ENCODE measurements around the gene RETSAT.
"Not testable (repeated sequence)": the region's sequence is repeated elsewhere in the genome, so short reads cannot be mapped to it uniquely, and the experiment has no call there.

RETSAT gene

GRCh38 chr2:85377083-85377482 is 22.8 kb upstream of the RETSAT start:
- TF ChIP-seq CTCF (IDR thresholded peaks at IDR 0.05; ENCODE audit: low read depth, low read length, missing control alignments): no peak

GRCh38 chr2:85376291-85377065 is 22.1 kb upstream of the RETSAT start:
- Histone ChIP-seq H3K27ac (no peak overlapping the region), H3K4me3 (ENCODE audit: low read depth, low read length) (no peak overlapping the region), H3K27me3 (replicated peaks) (no peaks in the 10 kb centered on the region), H3K36me3 (replicated peaks) (peaks cover 19% of the 10 kb centered on the region)
- in situ Hi-C loops (cut with HindIII; ENCODE audit: low pct_ligation_motif_present, low sequenced_read_pairs): no loop called here
- TF ChIP-seq CTCF (IDR thresholded peaks at IDR 0.05; ENCODE audit: low read depth, low read length, missing control alignments): no peak
- no peak for DNase-seq

More at GRCh38 chr2:85377083-85377482, 22.8 kb upstream of the RETSAT start:
- Histone ChIP-seq H3K27me3 (replicated peaks) (no peaks in the 10 kb centered on the region), H3K4me3 (ENCODE audit: low read depth, low read length) (no peak overlapping the region), H3K27ac (no peak overlapping the region), H3K36me3 (replicated peaks) (peaks cover 19% of the 10 kb centered on the region)
- no peak for DNase-seq
- in situ Hi-C loops (cut with HindIII; ENCODE audit: low pct_ligation_motif_present, low sequenced_read_pairs): no loop called here

DNA sequence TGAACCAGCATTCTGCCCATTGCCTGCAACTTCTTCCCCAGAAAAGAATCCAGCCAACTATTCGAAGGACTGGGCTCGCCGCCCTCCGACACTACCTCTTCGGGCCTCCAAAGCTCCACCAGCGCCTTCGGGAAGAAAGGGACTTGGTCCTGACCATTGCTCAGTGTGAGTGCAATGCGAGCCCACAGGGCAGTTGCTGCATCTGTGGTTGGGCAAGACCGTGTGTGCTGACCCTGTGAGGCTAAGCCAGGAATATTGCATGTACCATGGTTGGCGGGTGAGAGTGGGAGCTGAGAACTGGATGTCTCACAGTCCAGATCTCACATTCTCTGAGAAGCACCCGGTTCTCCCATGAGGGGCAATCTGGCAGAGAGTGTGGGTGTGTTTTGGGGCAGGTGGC is 16.7 kb upstream of the RETSAT start:
- Histone ChIP-seq H3K27ac (no peak overlapping the region), H3K27me3 (replicated peaks) (no peaks in the 10 kb centered on the region), H3K4me3 (ENCODE audit: low read depth, low read length) (no peak overlapping the region), H3K36me3 (replicated peaks) (no peaks in the 10 kb centered on the region)
- no peak for DNase-seq
- no peak for TF ChIP-seq CTCF (IDR thresholded peaks at IDR 0.05; ENCODE audit: low read depth, low read length, missing control alignments)
- in situ Hi-C loops (cut with HindIII; ENCODE audit: low pct_ligation_motif_present, low sequenced_read_pairs): no loop called here

DNA sequence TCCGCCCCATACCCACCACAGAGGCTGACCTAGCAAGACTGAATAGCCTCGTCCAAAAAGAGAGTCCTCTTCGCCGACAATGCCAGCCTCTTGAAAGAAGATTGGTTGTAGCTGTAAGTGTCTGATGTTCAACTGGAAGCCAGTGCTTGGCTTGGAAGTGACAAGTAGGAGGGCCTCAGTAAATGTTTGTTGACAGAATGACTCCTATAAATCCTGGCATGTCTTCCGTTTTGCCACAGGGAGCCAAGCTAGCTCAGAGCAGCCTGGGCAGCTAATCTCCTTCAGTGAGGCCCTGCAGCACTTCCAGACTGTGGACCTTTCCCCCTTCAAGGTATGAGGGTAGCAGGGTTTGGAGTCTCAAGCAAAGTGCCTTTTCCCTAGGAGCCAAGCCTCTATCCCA is 15.2 kb upstream of the RETSAT start:
- Histone ChIP-seq H3K36me3 (replicated peaks) (no peaks in the 10 kb centered on the region), H3K27ac (no peak overlapping the region), H3K4me3 (ENCODE audit: low read depth, low read length) (no peak overlapping the region), H3K27me3 (replicated peaks) (no peaks in the 10 kb centered on the region)
- no peak for TF ChIP-seq CTCF (IDR thresholded peaks at IDR 0.05; ENCODE audit: low read depth, low read length, missing control alignments)
- in situ Hi-C loops (cut with HindIII; ENCODE audit: low pct_ligation_motif_present, low sequenced_read_pairs): no loop called here
- no peak for DNase-seq

- Histone ChIP-seq H3K27me3 (replicated peaks) (no peaks in the 10 kb centered on the region), H3K27ac (no peak overlapping the region), H3K36me3 (replicated peaks) (no peaks in the 10 kb centered on the region), H3K4me3 (ENCODE audit: low read depth, low read length) (no peak overlapping the region)
- in situ Hi-C loops (cut with HindIII; ENCODE audit: low pct_ligation_motif_present, low sequenced_read_pairs): no loop called here
- no peak for TF ChIP-seq CTCF (IDR thresholded peaks at IDR 0.05; ENCODE audit: low read depth, low read length, missing control alignments)
- DNase-seq: no peak
These were observed 14.6 kb upstream of the RETSAT start for GRCh38 chr2:85368921-85369320.

- no peaks in the 10 kb centered on the region for H3K27me3 ChIP-seq (replicated peaks)
- no peak overlapping the region for H3K4me3 ChIP-seq (ENCODE audit: low read depth, low read length)
- no peak for TF ChIP-seq CTCF (IDR thresholded peaks at IDR 0.05; ENCODE audit: low read depth, low read length, missing control alignments)
- H3K36me3 ChIP-seq (replicated peaks): peaks cover 2% of the 10 kb centered on the region
- DNase-seq: no peak
- in situ Hi-C loops (cut with HindIII; ENCODE audit: low pct_ligation_motif_present, low sequenced_read_pairs): no loop called here
- no peak overlapping the region for H3K27ac ChIP-seq
These were observed 12.9 kb upstream of the RETSAT start for GRCh38 chr2:85367180-85367579.

GRCh38 chr2:85362653-85363387 is 8.5 kb upstream of the RETSAT start:
- H3K4me3 ChIP-seq (ENCODE audit: low read depth, low read length); H3K36me3 ChIP-seq (replicated peaks); in situ Hi-C loops (cut with HindIII; ENCODE audit: low pct_ligation_motif_present, low sequenced_read_pairs); H3K27me3 ChIP-seq (replicated peaks); H3K27ac ChIP-seq; DNase-seq: not testable (repeated sequence)
